ENCODE measurements around the gene BCAS1.

The BCAS1 gene

GRCh38 chr20:54029643-54030042 lies 40.8 kb downstream of the BCAS1 start:
- Histone ChIP-seq H3K4me3 (ENCODE audit: low read depth in 1 of 2, low read length in 2 of 2) (no peak overlapping the region), H3K36me3 (ENCODE audit: insufficient read depth, low read length) (no peaks in the 10 kb centered on the region), H3K79me2 (ENCODE audit: insufficient read depth, low read length) (no peaks in the 10 kb centered on the region), H3K9ac (ENCODE audit: low read depth, low read length) (no peak overlapping the region), H3K27me3 (ENCODE audit: insufficient read depth, low read length, poor library complexity) (peaks cover 15% of the 10 kb centered on the region), H3K9me3 (ENCODE audit: insufficient read depth, low read length, severe bottlenecking) (no peaks in the 10 kb centered on the region), H4K20me1 (ENCODE audit: insufficient read depth, low read length) (no peaks in the 10 kb centered on the region), H3K4me2 (ENCODE audit: insufficient read depth, low read length) (no peak overlapping the region), H3K4me1 (ENCODE audit: insufficient read depth, low read length) (no peaks in the 10 kb centered on the region), H2AFZ (ENCODE audit: low read depth, low read length) (no peak overlapping the region), H3K27ac (ENCODE audit: low read length) (no peak overlapping the region)
- no peak for DNase-seq
- no peak for ATAC-seq (ENCODE audit: insufficient read depth, low read depth)
- no peak for TF ChIP-seq CTCF (IDR thresholded peaks at IDR 0.05; ENCODE audit: borderline replicate concordance, extremely low read depth, low read length, poor library complexity, severe bottlenecking)
- no peak for TF ChIP-seq EZH2 (IDR thresholded peaks at IDR 0.05; ENCODE audit: borderline replicate concordance, low read depth, low read length, severe bottlenecking)

- Histone ChIP-seq H3K27ac (ENCODE audit: low read length) (no peak overlapping the region), H3K9me3 (ENCODE audit: insufficient read depth, low read length, severe bottlenecking) (no peaks in the 10 kb centered on the region), H2AFZ (ENCODE audit: low read depth, low read length) (no peak overlapping the region), H3K79me2 (ENCODE audit: insufficient read depth, low read length) (no peaks in the 10 kb centered on the region), H3K4me1 (ENCODE audit: insufficient read depth, low read length) (no peaks in the 10 kb centered on the region), H3K36me3 (ENCODE audit: insufficient read depth, low read length) (no peaks in the 10 kb centered on the region), H3K4me2 (ENCODE audit: insufficient read depth, low read length) (no peak overlapping the region), H3K27me3 (ENCODE audit: insufficient read depth, low read length, poor library complexity) (peaks cover 20% of the 10 kb centered on the region), H4K20me1 (ENCODE audit: insufficient read depth, low read length) (no peaks in the 10 kb centered on the region), H3K9ac (ENCODE audit: low read depth, low read length) (no peak overlapping the region), H3K4me3 (ENCODE audit: low read depth in 1 of 2, low read length in 2 of 2) (no peak overlapping the region)
- DNase-seq (no peak), ATAC-seq (ENCODE audit: insufficient read depth, low read depth) (no peak)
- no peak for TF ChIP-seq EZH2 (IDR thresholded peaks at IDR 0.05; ENCODE audit: borderline replicate concordance, low read depth, low read length, severe bottlenecking)
Observed at GRCh38 chr20:54029176-54029575, 41.2 kb downstream of the BCAS1 start.

GRCh38 chr20:54028276-54029011 lies 42.0 kb downstream of the BCAS1 start:
- DNase-seq (no peak), ATAC-seq (ENCODE audit: insufficient read depth, low read depth) (no peak)
- Histone ChIP-seq H3K27me3 (ENCODE audit: insufficient read depth, low read length, poor library complexity) (peaks cover 24% of the 10 kb centered on the region), H3K4me2 (ENCODE audit: insufficient read depth, low read length) (no peak overlapping the region), H2AFZ (ENCODE audit: low read depth, low read length) (no peak overlapping the region), H3K36me3 (ENCODE audit: insufficient read depth, low read length) (no peaks in the 10 kb centered on the region), H3K9me3 (ENCODE audit: insufficient read depth, low read length, severe bottlenecking) (no peaks in the 10 kb centered on the region), H3K4me3 (ENCODE audit: low read depth in 1 of 2, low read length in 2 of 2) (no peak overlapping the region), H3K79me2 (ENCODE audit: insufficient read depth, low read length) (no peaks in the 10 kb centered on the region), H4K20me1 (ENCODE audit: insufficient read depth, low read length) (no peaks in the 10 kb centered on the region), H3K27ac (ENCODE audit: low read length) (no peak overlapping the region), H3K4me1 (ENCODE audit: insufficient read depth, low read length) (no peaks in the 10 kb centered on the region), H3K9ac (ENCODE audit: low read depth, low read length) (no peak overlapping the region)
- TF ChIP-seq CTCF (IDR thresholded peaks at IDR 0.05; ENCODE audit: borderline replicate concordance, extremely low read depth, low read length, poor library complexity, severe bottlenecking) (no peak), EZH2 (IDR thresholded peaks at IDR 0.05; ENCODE audit: borderline replicate concordance, low read depth, low read length, severe bottlenecking) (no peak)

- H3K27me3 ChIP-seq (ENCODE audit: insufficient read depth, low read length, poor library complexity), result peaks cover 31% of the 10 kb centered on the region
- H3K36me3 ChIP-seq (ENCODE audit: insufficient read depth, low read length), result no peaks in the 10 kb centered on the region
- DNase-seq, result no peak
- no peaks in the 10 kb centered on the region for H4K20me1 ChIP-seq (ENCODE audit: insufficient read depth, low read length)
- no peak overlapping the region for H3K9ac ChIP-seq (ENCODE audit: low read depth, low read length)
- no peak overlapping the region for H2AFZ ChIP-seq (ENCODE audit: low read depth, low read length)
- H3K79me2 ChIP-seq (ENCODE audit: insufficient read depth, low read length), result no peaks in the 10 kb centered on the region
- TF ChIP-seq EZH2 (IDR thresholded peaks at IDR 0.05; ENCODE audit: borderline replicate concordance, low read depth, low read length, severe bottlenecking), result no peak
- TF ChIP-seq CTCF (IDR thresholded peaks at IDR 0.05; ENCODE audit: borderline replicate concordance, extremely low read depth, low read length, poor library complexity, severe bottlenecking), result no peak
- no peak overlapping the region for H3K4me3 ChIP-seq (ENCODE audit: low read depth in 1 of 2, low read length in 2 of 2)
- no peak for ATAC-seq (ENCODE audit: insufficient read depth, low read depth)
- H3K27ac ChIP-seq (ENCODE audit: low read length), result no peak overlapping the region
- H3K4me1 ChIP-seq (ENCODE audit: insufficient read depth, low read length), result no peaks in the 10 kb centered on the region
- no peaks in the 10 kb centered on the region for H3K9me3 ChIP-seq (ENCODE audit: insufficient read depth, low read length, severe bottlenecking)
- H3K4me2 ChIP-seq (ENCODE audit: insufficient read depth, low read length), result no peak overlapping the region
Observed at GRCh38 chr20:54027704-54028103, 42.7 kb downstream of the BCAS1 start.

Data from DND-41 (cell line).